Measurements from ENCODE around the gene LRBA. TPM values are rescaled to one million over a fixed set of nuclear protein-coding genes. Genes with fewer than 3 reads are reported as not detected.
"Not testable (repeated sequence)": the region's sequence is repeated elsewhere in the genome, so short reads cannot be mapped to it uniquely, and the experiment has no call there.

LRBA gene
- polyA plus RNA-seq, 1 of the 3 experiments (the other 2 are of a cell fraction): 11.4 TPM

- TF ChIP-seq MAX (IDR thresholded peaks at IDR 0.05; ENCODE audit: low read depth): no peak
- no peak for TF ChIP-seq RXRA (IDR thresholded peaks at IDR 0.05; ENCODE audit: borderline replicate concordance, low read depth)
These were observed 17.9 kb downstream of the LRBA start (continued) for GRCh38 chr4:150997141-150997540.

- Histone ChIP-seq H3K4me2 (no peak overlapping the region), H3K79me2 (ENCODE audit: insufficient read depth) (peaks cover 3% of the 10 kb centered on the region; the same call in 1 of the 2 replicates), H2AFZ (ENCODE audit: low read depth) (no peak overlapping the region), H3K4me1 (ENCODE audit: control insufficient read depth in 1 of 2, insufficient read depth in 2 of 2, low read depth in 1 of 2, low read length in 1 of 2) (no peaks in the 10 kb centered on the region), H3K9ac (no peak overlapping the region), H3K27ac (ENCODE audit: low read depth in 2 of 2, low read length in 1 of 2) (no peak overlapping the region), H3K27me3 (ENCODE audit: insufficient read depth) (no peaks in the 10 kb centered on the region), H3F3A (replicated peaks; ENCODE audit: insufficient read depth) (no peaks in the 10 kb centered on the region), H4K20me1 (ENCODE audit: insufficient read depth) (no peaks in the 10 kb centered on the region), H3K36me3 (replicated peaks in 1 of 2; ENCODE audit: control insufficient read depth in 1 of 2, insufficient read depth in 2 of 2, low read length in 1 of 2) (no peaks in the 10 kb centered on the region), H3K4me3 (ENCODE audit: low read depth in 2 of 2, low read length in 1 of 2) (no peak overlapping the region), H3K9me2 (no peaks in the 10 kb centered on the region), H3K9me3 (no peaks in the 10 kb centered on the region)
- POLR2A ChIA-PET: no interaction called here
- 96% methylated on average over 2 of the region's 2 CpGs for WGBS (ENCODE audit: low lambda C conversion rate)
- no peak for TF ChIP-seq RCOR1 (IDR thresholded peaks at IDR 0.05; ENCODE audit: low read length)
- no peak for TF ChIP-seq GATA2 (CRISPR knock-in tag; IDR thresholded peaks at IDR 0.05)
- no peak for TF ChIP-seq ELF1 (IDR thresholded peaks at IDR 0.05)
- no peak for TF ChIP-seq FOSL2 (IDR thresholded peaks at IDR 0.05; ENCODE audit: borderline replicate concordance, low read depth)
- TF ChIP-seq RFX5 (IDR thresholded peaks at IDR 0.05; ENCODE audit: low read length): no peak
- TF ChIP-seq PBX3 (IDR thresholded peaks at IDR 0.05): no peak
- TF ChIP-seq TCF12 (IDR thresholded peaks at IDR 0.05): no peak
- TF ChIP-seq, protein P1, sequence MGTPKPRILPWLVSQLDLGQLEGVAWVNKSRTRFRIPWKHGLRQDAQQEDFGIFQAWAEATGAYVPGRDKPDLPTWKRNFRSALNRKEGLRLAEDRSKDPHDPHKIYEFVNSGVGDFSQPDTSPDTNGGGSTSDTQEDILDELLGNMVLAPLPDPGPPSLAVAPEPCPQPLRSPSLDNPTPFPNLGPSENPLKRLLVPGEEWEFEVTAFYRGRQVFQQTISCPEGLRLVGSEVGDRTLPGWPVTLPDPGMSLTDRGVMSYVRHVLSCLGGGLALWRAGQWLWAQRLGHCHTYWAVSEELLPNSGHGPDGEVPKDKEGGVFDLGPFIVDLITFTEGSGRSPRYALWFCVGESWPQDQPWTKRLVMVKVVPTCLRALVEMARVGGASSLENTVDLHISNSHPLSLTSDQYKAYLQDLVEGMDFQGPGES (IDR thresholded peaks at IDR 0.05; ENCODE audit: low read depth, low read length): no peak
- TF ChIP-seq RXRA (IDR thresholded peaks at IDR 0.05; ENCODE audit: borderline replicate concordance, low read depth): no peak
- no peak for TF ChIP-seq TAF1 (IDR thresholded peaks at IDR 0.05; ENCODE audit: borderline replicate concordance, low read depth, low read length)
- TF ChIP-seq RAD21 (IDR thresholded peaks at IDR 0.05; ENCODE audit: low read length): no peak
- TF ChIP-seq FOXM1 (IDR thresholded peaks at IDR 0.05; ENCODE audit: low read depth): no peak
- no peak for TF ChIP-seq MXI1 (IDR thresholded peaks at IDR 0.05; ENCODE audit: low read depth, low read length)
- no peak for TF ChIP-seq YY1 (IDR thresholded peaks at IDR 0.05; ENCODE audit: low read depth)
- no peak for TF ChIP-seq MEF2A (IDR thresholded peaks at IDR 0.05; ENCODE audit: borderline replicate concordance, low read depth)
- no peak for DNase-seq
- CTCF ChIA-PET: no interaction called here
These were observed 20.4 kb downstream of the LRBA start for GRCh38 chr4:150994721-150995120.

GRCh38 chr4:150993577-150993976 lies 21.5 kb downstream of the LRBA start:
- H3K9ac ChIP-seq, POLR2A ChIA-PET: not testable (repeated sequence)

More at GRCh38 chr4:150993577-150993976, 21.5 kb downstream of the LRBA start:
- H3K9me2 ChIP-seq; H4K20me1 ChIP-seq (ENCODE audit: insufficient read depth); H3K79me2 ChIP-seq (ENCODE audit: insufficient read depth); H3K9me3 ChIP-seq; H3K27me3 ChIP-seq (ENCODE audit: insufficient read depth); H3K4me2 ChIP-seq; H3K4me1 ChIP-seq (ENCODE audit: control insufficient read depth in 1 of 2, insufficient read depth in 2 of 2, low read depth in 1 of 2, low read length in 1 of 2); CTCF ChIA-PET; H2AFZ ChIP-seq (ENCODE audit: low read depth); DNase-seq; H3F3A ChIP-seq (replicated peaks; ENCODE audit: insufficient read depth); H3K4me3 ChIP-seq (ENCODE audit: low read depth in 2 of 2, low read length in 1 of 2); H3K27ac ChIP-seq (ENCODE audit: low read depth in 2 of 2, low read length in 1 of 2); H3K36me3 ChIP-seq (replicated peaks in 1 of 2; ENCODE audit: control insufficient read depth in 1 of 2, insufficient read depth in 2 of 2, low read length in 1 of 2): not testable (repeated sequence)
- WGBS (ENCODE audit: low lambda C conversion rate): 100% methylated on average over 3 of the region's 3 CpGs

All from SK-N-SH (cell line).